Endothelial cell (in vitro differentiated cells): ENCODE results near the gene CSNK1G1. TPM values are rescaled to one million over a fixed set of nuclear protein-coding genes. Genes with fewer than 3 reads are reported as not detected.

Experiments
- DNase-seq: peaks from one replicate; pipeline ENCODE4 v3.0.0; 2021; ENCODE audit warnings: low spot score
- H3K27ac Mint-ChIP-seq: one replicate; pipeline ENCODE4 v1.8.0; 2021; ENCODE audit warnings: mixed read lengths, inconsistent platforms; ENCODE audit not compliant: unreplicated experiment
- H3K27me3 Mint-ChIP-seq: one replicate; pipeline ENCODE4 v1.8.0; 2021; ENCODE audit warnings: mild to moderate bottlenecking, moderate library complexity, mixed read lengths, inconsistent platforms; ENCODE audit not compliant: unreplicated experiment
- H3K36me3 Mint-ChIP-seq: one replicate; pipeline ENCODE4 v1.8.0; 2021; ENCODE audit warnings: mild to moderate bottlenecking, low read depth, mixed read lengths, inconsistent platforms; ENCODE audit not compliant: unreplicated experiment
- H3K4me1 Mint-ChIP-seq: one replicate; pipeline ENCODE4 v1.8.0; 2021; ENCODE audit warnings: mild to moderate bottlenecking, mixed read lengths, inconsistent platforms; ENCODE audit not compliant: unreplicated experiment
- H3K4me3 Mint-ChIP-seq: one replicate; pipeline ENCODE4 v1.8.0; 2021; ENCODE audit warnings: mild to moderate bottlenecking, mixed read lengths, inconsistent platforms; ENCODE audit not compliant: unreplicated experiment
- H3K9me3 Mint-ChIP-seq: one replicate; pipeline ENCODE4 v1.8.0; 2021; ENCODE audit warnings: mixed read lengths, inconsistent platforms; ENCODE audit not compliant: unreplicated experiment
- total RNA-seq: library from RNA; stranded (reverse); fragmentation: NEBNext Ultra II Directional; extraction: Animal tissue kit (Norgen Biotek cat#: 25700); gene quantifications from one replicate; pipeline ENCODE4 v1.2.1, GENCODE V29; 2021; ENCODE audit not compliant: unreplicated experiment
- TF ChIP-seq, protein P1 (sequence below): fragments of 200-600 bp; sonication (generic); IDR thresholded peaks from one replicate; pipeline ENCODE4 v1.5.0; 2021; ENCODE audit warnings: antibody characterized with exemption; ENCODE audit not compliant: unreplicated experiment

The CSNK1G1 gene
- total RNA-seq, 1 donor from 2014 or later, result 22.9 TPM

DNA sequence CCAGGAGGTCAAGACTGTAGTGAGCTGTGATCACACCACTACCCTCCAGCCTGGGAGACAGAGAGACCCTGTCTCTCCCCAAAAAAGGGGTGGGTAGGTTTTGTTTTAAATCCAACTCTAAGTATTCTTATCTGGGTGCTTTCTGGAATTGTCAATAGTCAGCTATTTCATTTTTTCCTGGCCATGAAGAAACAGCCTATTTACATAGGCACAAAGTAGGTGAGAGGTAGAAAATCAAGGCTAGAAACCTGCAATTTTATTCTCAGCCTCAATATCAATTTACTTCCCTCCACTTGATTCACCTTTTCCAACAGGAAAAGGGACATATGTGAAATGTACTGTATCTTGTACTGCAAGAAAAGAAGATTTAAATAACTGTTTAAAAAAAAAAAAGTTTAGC lies 45.9 kb downstream of the CSNK1G1 start:
- Mint-ChIP-seq H3K27ac (no peak overlapping the region), H3K36me3 (no peaks in the 10 kb centered on the region), H3K9me3 (no peaks in the 10 kb centered on the region), H3K27me3 (no peaks in the 10 kb centered on the region), H3K4me1 (peaks cover 7% of the 10 kb centered on the region), H3K4me3 (no peak overlapping the region)
- TF ChIP-seq, protein P1, sequence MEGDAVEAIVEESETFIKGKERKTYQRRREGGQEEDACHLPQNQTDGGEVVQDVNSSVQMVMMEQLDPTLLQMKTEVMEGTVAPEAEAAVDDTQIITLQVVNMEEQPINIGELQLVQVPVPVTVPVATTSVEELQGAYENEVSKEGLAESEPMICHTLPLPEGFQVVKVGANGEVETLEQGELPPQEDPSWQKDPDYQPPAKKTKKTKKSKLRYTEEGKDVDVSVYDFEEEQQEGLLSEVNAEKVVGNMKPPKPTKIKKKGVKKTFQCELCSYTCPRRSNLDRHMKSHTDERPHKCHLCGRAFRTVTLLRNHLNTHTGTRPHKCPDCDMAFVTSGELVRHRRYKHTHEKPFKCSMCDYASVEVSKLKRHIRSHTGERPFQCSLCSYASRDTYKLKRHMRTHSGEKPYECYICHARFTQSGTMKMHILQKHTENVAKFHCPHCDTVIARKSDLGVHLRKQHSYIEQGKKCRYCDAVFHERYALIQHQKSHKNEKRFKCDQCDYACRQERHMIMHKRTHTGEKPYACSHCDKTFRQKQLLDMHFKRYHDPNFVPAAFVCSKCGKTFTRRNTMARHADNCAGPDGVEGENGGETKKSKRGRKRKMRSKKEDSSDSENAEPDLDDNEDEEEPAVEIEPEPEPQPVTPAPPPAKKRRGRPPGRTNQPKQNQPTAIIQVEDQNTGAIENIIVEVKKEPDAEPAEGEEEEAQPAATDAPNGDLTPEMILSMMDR, result no peak
- no peak for DNase-seq

DNA sequence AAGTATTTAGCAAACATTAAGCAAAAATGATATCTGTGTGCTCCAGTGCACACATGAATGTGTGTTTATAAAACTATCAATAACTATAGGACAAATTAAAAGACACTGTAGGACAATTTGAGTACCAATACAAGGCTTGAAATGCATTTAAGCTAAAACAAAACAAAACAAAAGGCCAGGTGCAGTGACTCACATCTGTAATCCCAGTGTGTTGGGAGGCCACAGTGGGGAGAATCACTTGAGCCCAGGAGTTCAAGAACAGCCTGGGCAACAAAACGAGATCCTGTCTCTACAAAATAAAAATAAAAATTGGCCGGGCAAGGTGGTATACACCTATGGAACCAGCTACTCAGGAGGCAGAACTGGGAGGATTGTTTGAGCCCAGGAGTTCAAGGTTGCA lies 50.7 kb downstream of the CSNK1G1 start:
- Mint-ChIP-seq H3K9me3 (no peaks in the 10 kb centered on the region), H3K27ac (no peak overlapping the region), H3K27me3 (no peaks in the 10 kb centered on the region), H3K36me3 (no peaks in the 10 kb centered on the region), H3K4me1 (peaks cover 7% of the 10 kb centered on the region), H3K4me3 (no peak overlapping the region)
- TF ChIP-seq, protein P1, result no peak
- DNase-seq, result no peak

- Mint-ChIP-seq H3K27ac (no peak overlapping the region), H3K36me3 (no peaks in the 10 kb centered on the region), H3K9me3 (no peaks in the 10 kb centered on the region), H3K27me3 (no peaks in the 10 kb centered on the region), H3K4me1 (peaks cover 9% of the 10 kb centered on the region), H3K4me3 (no peak overlapping the region)
- DNase-seq, result no peak
- TF ChIP-seq, protein P1, result no peak
Observed at GRCh38 chr15:64289550-64289949, 66.4 kb downstream of the CSNK1G1 start.

GRCh38 chr15:64288999-64289398 lies 67.0 kb downstream of the CSNK1G1 start:
- TF ChIP-seq, protein P1, result no peak
- Mint-ChIP-seq H3K9me3 (no peaks in the 10 kb centered on the region), H3K27me3 (no peaks in the 10 kb centered on the region), H3K4me1 (peaks cover 9% of the 10 kb centered on the region), H3K27ac (no peak overlapping the region), H3K4me3 (no peak overlapping the region), H3K36me3 (no peaks in the 10 kb centered on the region)
- no peak for DNase-seq

GRCh38 chr15:64288577-64288976 lies 67.4 kb downstream of the CSNK1G1 start:
- DNase-seq, result no peak
- Mint-ChIP-seq H3K9me3 (no peaks in the 10 kb centered on the region), H3K4me3 (no peak overlapping the region), H3K4me1 (peaks cover 9% of the 10 kb centered on the region), H3K27ac (no peak overlapping the region), H3K36me3 (no peaks in the 10 kb centered on the region), H3K27me3 (no peaks in the 10 kb centered on the region)
- TF ChIP-seq, protein P1, result no peak
